ENCODE data around the gene MVD. TPM values are rescaled to one million over a fixed set of nuclear protein-coding genes. Genes with fewer than 3 reads are reported as not detected.

The MVD gene
- total RNA-seq, 1 donor from 2014 or later, result 25.3 TPM

- Histone ChIP-seq H3K9me3 (replicated peaks) (no peaks in the 10 kb centered on the region), H3K4me3 (peak overlapping the region; percentile 89), H3K4me1 (peaks cover 30% of the 10 kb centered on the region), H3K36me3 (peaks cover 9% of the 10 kb centered on the region), H3K27me3 (ENCODE audit: low read depth) (no peaks in the 10 kb centered on the region), H3K27ac (replicated peaks) (peak overlapping the region; percentile 84)
- intact Hi-C loops (cut with micrococcal nuclease), result no loop called here
- no peak for TF ChIP-seq CTCF (IDR thresholded peaks at IDR 0.05; ENCODE audit: borderline replicate concordance)
- no peak for DNase-seq
Observed at GRCh38 chr16:88649195-88649923, 13.5 kb downstream of the MVD start.

DNA sequence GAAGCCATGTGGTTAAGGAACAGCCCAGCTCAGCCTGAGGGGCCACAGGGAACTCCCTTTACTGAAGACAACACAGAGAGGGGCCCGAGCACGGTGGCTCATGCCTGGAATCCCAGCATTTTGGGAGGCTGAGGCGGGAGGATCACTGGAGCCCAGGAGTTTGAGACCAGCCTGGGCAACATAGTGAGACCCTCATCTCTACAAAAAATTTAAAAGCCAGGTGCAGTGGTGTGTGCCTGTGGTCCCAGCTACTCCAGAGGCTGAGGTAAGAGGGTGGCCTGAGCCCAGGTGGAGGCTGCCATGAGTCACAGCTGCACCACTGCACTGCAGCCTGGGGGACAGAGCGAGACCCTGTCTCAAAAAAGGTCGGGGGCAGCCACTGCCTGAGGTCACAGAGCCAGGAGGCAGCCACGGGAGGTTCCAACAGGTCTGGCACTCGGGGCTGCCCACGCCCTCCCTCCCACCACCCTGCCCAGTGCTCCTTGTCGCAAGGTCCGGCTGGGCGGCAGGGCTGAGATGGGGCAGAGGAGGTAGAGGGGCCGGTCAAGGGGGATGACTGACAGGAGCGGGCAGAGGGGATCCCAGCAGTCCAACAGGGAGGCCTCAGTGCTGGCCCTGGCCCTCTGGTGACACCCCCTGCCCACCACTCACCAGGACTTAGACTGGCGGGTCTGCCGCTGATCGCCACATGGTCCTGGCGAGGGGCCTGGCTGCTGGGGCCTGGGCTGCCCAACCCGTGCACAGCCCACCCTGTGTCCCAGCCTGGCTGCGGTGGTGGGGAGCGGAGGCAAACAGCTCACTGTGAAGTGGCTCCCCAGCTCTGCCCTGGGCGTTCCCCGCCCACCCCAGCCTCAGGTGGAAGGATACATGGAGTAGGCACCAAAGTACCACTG lies 15.5 kb downstream of the MVD start:
- no peak for DNase-seq
- Histone ChIP-seq H3K36me3 (no peaks in the 10 kb centered on the region), H3K4me1 (peaks cover 30% of the 10 kb centered on the region), H3K4me3 (no peak overlapping the region), H3K9me3 (replicated peaks) (no peaks in the 10 kb centered on the region), H3K27ac (replicated peaks) (no peak overlapping the region), H3K27me3 (ENCODE audit: low read depth) (no peaks in the 10 kb centered on the region)
- TF ChIP-seq CTCF (IDR thresholded peaks at IDR 0.05; ENCODE audit: borderline replicate concordance), result no peak
- intact Hi-C loops (cut with micrococcal nuclease), result no loop called here

GRCh38 chr16:88646345-88647034 lies 16.4 kb downstream of the MVD start:
- no peak for DNase-seq
- H3K4me1 ChIP-seq, result peaks cover 24% of the 10 kb centered on the region
- no peaks in the 10 kb centered on the region for H3K9me3 ChIP-seq (replicated peaks)
- intact Hi-C loops (cut with micrococcal nuclease), result no loop called here
- TF ChIP-seq CTCF (IDR thresholded peaks at IDR 0.05; ENCODE audit: borderline replicate concordance), result no peak
- H3K36me3 ChIP-seq, result no peaks in the 10 kb centered on the region
- H3K4me3 ChIP-seq, result no peak overlapping the region
- no peaks in the 10 kb centered on the region for H3K27me3 ChIP-seq (ENCODE audit: low read depth)
- no peak overlapping the region for H3K27ac ChIP-seq (replicated peaks)

- Histone ChIP-seq H3K4me1 (peaks cover 19% of the 10 kb centered on the region), H3K4me3 (no peak overlapping the region), H3K36me3 (no peaks in the 10 kb centered on the region), H3K27me3 (ENCODE audit: low read depth) (peaks cover 5% of the 10 kb centered on the region), H3K9me3 (replicated peaks) (no peaks in the 10 kb centered on the region), H3K27ac (replicated peaks) (no peak overlapping the region)
- DNase-seq, result no peak
- intact Hi-C loops (cut with micrococcal nuclease), result no loop called here
- no peak for TF ChIP-seq CTCF (IDR thresholded peaks at IDR 0.05; ENCODE audit: borderline replicate concordance)
Observed at GRCh38 chr16:88645941-88646340, 16.9 kb downstream of the MVD start.

GRCh38 chr16:88645455-88645854 lies 17.4 kb downstream of the MVD start:
- DNase-seq, result no peak
- Histone ChIP-seq H3K4me3 (no peak overlapping the region), H3K27ac (replicated peaks) (no peak overlapping the region), H3K4me1 (peaks cover 14% of the 10 kb centered on the region), H3K27me3 (ENCODE audit: low read depth) (peaks cover 10% of the 10 kb centered on the region), H3K36me3 (no peaks in the 10 kb centered on the region), H3K9me3 (replicated peaks) (no peaks in the 10 kb centered on the region)
- intact Hi-C loops (cut with micrococcal nuclease), result no loop called here
- no peak for TF ChIP-seq CTCF (IDR thresholded peaks at IDR 0.05; ENCODE audit: borderline replicate concordance)
